Panc1 (cell line): ENCODE results near the gene MIR17HG. TPM values are rescaled to one million over a fixed set of nuclear protein-coding genes. Genes with fewer than 3 reads are reported as not detected.

ENCODE experiments used
- ATAC-seq: fragments of 200-7000 bp; cut with Tn5 transposase; 2 replicates; pipeline ENCODE4 v1.9.1; 2020; ENCODE audit warnings: mild to moderate bottlenecking, moderate library complexity
- BruUV-seq: library from RNA; stranded (reverse); fragments of 400-500 nt; replicated peaks from 2 replicates; lab custom pipeline; 2021; lab: Mats Ljungman, UMichigan
- CTCF ChIA-PET: fragments of 300-600 bp; sonication (Branson Sonifier 250); formaldehyde crosslinking; loops from one replicate; lab custom pipeline; 2022; ENCODE audit warnings: antibody characterized with exemption; lab: Charles Lee
- POLR2A ChIA-PET: fragments of 300-600 bp; sonication (Branson Sonifier 250); formaldehyde crosslinking; loops from one replicate; lab custom pipeline; 2022; ENCODE audit warnings: antibody characterized with exemption; lab: Charles Lee
- DNase-seq: peaks from one replicate; pipeline ENCODE4 v3.0.0-alpha.2; 2010; ENCODE audit warnings: low read depth, low spot score
- H3K27ac ChIP-seq: 2 replicates; pipeline ENCODE4 v1.5.1; 2011; ENCODE audit warnings: mild to moderate bottlenecking, low read length, inconsistent platforms
- H3K27me3 ChIP-seq: fragments of 200-500 bp; sonication (Bioruptor generic); 2 replicates; pipeline ENCODE4 v1.6.0; 2014; ENCODE audit warnings: low read length, inconsistent platforms; ENCODE audit not compliant: control insufficient read depth, insufficient read depth
- H3K36me3 ChIP-seq: fragments of 200-500 bp; sonication (Bioruptor generic); 2 replicates; pipeline ENCODE4 v1.5.1; 2014; ENCODE audit warnings: inconsistent platforms, mild to moderate bottlenecking, low read length, moderate library complexity; ENCODE audit not compliant: control insufficient read depth, insufficient read depth
- H3K4me1 ChIP-seq: 2 replicates; pipeline ENCODE4 v1.5.1; 2011; ENCODE audit warnings: inconsistent platforms, mild to moderate bottlenecking, low read length, moderate library complexity; ENCODE audit not compliant: control insufficient read depth, insufficient read depth
- H3K4me3 ChIP-seq, 2 experiments: 2 replicates each; pipeline ENCODE4 v1.5.1; 2011 to 2012; ENCODE audit warnings: low read depth in 2 of 2, low read length in 2 of 2, mild to moderate bottlenecking in 2 of 2, inconsistent platforms in 1 of 2, moderate library complexity in 1 of 2
- H3K9me3 ChIP-seq: fragments of 200-500 bp; sonication (Bioruptor generic); 2 replicates; pipeline ENCODE4 v1.5.1; 2014; ENCODE audit warnings: low read depth, mild to moderate bottlenecking, inconsistent platforms, low read length, moderate library complexity; ENCODE audit not compliant: control insufficient read depth, insufficient read depth
- POLR2AphosphoS5 ChIP-seq: IDR thresholded peaks from 2 replicates; pipeline ENCODE4 v1.6.1; 2012; ENCODE audit warnings: mild to moderate bottlenecking, low read depth, low read length, moderate library complexity
- SIN3A ChIP-seq: IDR thresholded peaks from 2 replicates; pipeline ENCODE4 v1.6.1; 2012; ENCODE audit warnings: low read depth, mild to moderate bottlenecking, low read length, moderate library complexity, borderline replicate concordance; ENCODE audit not compliant: insufficient read depth
- TCF7L2 ChIP-seq: IDR thresholded peaks from 2 replicates; pipeline ENCODE4 v1.6.1; 2011; ENCODE audit warnings: mild to moderate bottlenecking, low read depth, low read length, inconsistent platforms
- in situ Hi-C: cut with HindIII; loops from 2 replicates; pipeline ENCODE4 v1.10.0; 2016; ENCODE audit warnings: low sequenced_read_pairs, low pct_unique_long_range_greater_than_20kb
- intact Hi-C: fragments of 100-400 bp; cut with micrococcal nuclease; formaldehyde crosslinking; loops from one replicate; pipeline ENCODE4 v1.10.0; 2022; ENCODE audit not compliant: unreplicated experiment
- total RNA-seq: library from RNA; stranded (reverse); gene quantifications from one replicate; pipeline ENCODE4 v1.2.1, GENCODE V29; 2021; ENCODE audit not compliant: unreplicated experiment
- TF ChIP-seq, protein P1 (sequence below), 2 experiments: IDR thresholded peaks; 2 replicates each; pipeline ENCODE4 v1.6.1; 2011 to 2012; ENCODE audit warnings: low read depth in 2 of 2, control low read depth in 1 of 2, low read length in 1 of 2, mild to moderate bottlenecking in 1 of 2, moderate library complexity in 1 of 2; ENCODE audit not compliant: insufficient read depth in 1 of 2
- TF ChIP-seq, protein P2 (sequence below): fragments of 450-650 bp; IDR thresholded peaks from 2 replicates; pipeline ENCODE4 v1.5.1; 2017; ENCODE audit warnings: mild to moderate bottlenecking

The MIR17HG gene
- total RNA-seq, 1 experiment from 2014 or later = 3.1 TPM

DNA sequence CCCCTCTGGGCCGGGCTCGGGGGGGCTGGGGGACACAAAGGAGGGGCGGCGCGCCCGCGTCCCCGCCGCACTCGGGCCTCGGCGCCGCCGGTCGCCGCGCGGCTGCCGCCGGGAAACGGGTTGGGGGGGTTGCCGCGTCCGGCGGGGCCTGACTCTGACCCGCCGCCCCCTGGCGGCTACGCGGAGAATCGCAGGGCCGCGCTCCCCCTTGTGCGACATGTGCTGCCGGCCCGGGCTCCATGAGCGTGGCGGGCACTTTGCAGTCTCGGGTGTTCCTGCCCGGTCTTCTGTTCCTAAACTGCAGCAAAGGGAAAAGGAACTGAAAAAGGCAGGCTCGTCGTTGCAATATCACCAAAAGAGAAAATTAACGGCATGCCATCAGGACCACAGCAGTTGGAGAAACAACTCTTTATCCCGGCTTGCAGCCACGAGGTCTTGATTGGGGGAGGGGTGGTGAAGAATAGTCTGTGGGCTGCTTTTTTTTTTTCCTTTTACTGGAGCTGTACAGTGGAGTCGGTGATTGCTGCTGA is 1.5 kb downstream of the MIR17HG start:
- CTCF ChIA-PET = no interaction called here
- peaks cover 9% of the 10 kb centered on the region for H3K4me1 ChIP-seq
- BruUV-seq = no TSS peak
- peaks cover 40% of the 10 kb centered on the region for H3K36me3 ChIP-seq
- peak overlapping the region; percentile 67 to 74 for H3K4me3 ChIP-seq
- DNase-seq (peak; percentile 69), ATAC-seq (peak; percentile 78)
- peaks cover 7% of the 10 kb centered on the region; the same call in 1 of the 2 replicates for H3K27me3 ChIP-seq
- TF ChIP-seq SIN3A (no peak; the same call in 1 of the 2 replicates), TCF7L2 (no peak), POLR2AphosphoS5 (peak; percentile 42; the same call in 1 of the 2 replicates)
- TF ChIP-seq, protein P1, sequence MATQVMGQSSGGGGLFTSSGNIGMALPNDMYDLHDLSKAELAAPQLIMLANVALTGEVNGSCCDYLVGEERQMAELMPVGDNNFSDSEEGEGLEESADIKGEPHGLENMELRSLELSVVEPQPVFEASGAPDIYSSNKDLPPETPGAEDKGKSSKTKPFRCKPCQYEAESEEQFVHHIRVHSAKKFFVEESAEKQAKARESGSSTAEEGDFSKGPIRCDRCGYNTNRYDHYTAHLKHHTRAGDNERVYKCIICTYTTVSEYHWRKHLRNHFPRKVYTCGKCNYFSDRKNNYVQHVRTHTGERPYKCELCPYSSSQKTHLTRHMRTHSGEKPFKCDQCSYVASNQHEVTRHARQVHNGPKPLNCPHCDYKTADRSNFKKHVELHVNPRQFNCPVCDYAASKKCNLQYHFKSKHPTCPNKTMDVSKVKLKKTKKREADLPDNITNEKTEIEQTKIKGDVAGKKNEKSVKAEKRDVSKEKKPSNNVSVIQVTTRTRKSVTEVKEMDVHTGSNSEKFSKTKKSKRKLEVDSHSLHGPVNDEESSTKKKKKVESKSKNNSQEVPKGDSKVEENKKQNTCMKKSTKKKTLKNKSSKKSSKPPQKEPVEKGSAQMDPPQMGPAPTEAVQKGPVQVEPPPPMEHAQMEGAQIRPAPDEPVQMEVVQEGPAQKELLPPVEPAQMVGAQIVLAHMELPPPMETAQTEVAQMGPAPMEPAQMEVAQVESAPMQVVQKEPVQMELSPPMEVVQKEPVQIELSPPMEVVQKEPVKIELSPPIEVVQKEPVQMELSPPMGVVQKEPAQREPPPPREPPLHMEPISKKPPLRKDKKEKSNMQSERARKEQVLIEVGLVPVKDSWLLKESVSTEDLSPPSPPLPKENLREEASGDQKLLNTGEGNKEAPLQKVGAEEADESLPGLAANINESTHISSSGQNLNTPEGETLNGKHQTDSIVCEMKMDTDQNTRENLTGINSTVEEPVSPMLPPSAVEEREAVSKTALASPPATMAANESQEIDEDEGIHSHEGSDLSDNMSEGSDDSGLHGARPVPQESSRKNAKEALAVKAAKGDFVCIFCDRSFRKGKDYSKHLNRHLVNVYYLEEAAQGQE (IDR thresholded peaks at IDR 0.05; ENCODE audit: insufficient read depth in 1 of 2, low read depth in 2 of 2, low read length in 1 of 2) = 0 out of 4 replicates have a peak, but pooled peaks of 1 of the 2 experiments have one; percentile 13
- TF ChIP-seq, protein P2, sequence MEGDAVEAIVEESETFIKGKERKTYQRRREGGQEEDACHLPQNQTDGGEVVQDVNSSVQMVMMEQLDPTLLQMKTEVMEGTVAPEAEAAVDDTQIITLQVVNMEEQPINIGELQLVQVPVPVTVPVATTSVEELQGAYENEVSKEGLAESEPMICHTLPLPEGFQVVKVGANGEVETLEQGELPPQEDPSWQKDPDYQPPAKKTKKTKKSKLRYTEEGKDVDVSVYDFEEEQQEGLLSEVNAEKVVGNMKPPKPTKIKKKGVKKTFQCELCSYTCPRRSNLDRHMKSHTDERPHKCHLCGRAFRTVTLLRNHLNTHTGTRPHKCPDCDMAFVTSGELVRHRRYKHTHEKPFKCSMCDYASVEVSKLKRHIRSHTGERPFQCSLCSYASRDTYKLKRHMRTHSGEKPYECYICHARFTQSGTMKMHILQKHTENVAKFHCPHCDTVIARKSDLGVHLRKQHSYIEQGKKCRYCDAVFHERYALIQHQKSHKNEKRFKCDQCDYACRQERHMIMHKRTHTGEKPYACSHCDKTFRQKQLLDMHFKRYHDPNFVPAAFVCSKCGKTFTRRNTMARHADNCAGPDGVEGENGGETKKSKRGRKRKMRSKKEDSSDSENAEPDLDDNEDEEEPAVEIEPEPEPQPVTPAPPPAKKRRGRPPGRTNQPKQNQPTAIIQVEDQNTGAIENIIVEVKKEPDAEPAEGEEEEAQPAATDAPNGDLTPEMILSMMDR = peak; percentile 92
- H3K27ac ChIP-seq = peak overlapping the region; percentile 90
- intact Hi-C loops (loop anchor here (5.0 kb wide), 1 partner anchor 217 kb away; no protein-coding TSS in a partner anchor), in situ Hi-C loops (no loop called here)
- H3K9me3 ChIP-seq = no peaks in the 10 kb centered on the region
- POLR2A ChIA-PET = no interaction called here

DNA sequence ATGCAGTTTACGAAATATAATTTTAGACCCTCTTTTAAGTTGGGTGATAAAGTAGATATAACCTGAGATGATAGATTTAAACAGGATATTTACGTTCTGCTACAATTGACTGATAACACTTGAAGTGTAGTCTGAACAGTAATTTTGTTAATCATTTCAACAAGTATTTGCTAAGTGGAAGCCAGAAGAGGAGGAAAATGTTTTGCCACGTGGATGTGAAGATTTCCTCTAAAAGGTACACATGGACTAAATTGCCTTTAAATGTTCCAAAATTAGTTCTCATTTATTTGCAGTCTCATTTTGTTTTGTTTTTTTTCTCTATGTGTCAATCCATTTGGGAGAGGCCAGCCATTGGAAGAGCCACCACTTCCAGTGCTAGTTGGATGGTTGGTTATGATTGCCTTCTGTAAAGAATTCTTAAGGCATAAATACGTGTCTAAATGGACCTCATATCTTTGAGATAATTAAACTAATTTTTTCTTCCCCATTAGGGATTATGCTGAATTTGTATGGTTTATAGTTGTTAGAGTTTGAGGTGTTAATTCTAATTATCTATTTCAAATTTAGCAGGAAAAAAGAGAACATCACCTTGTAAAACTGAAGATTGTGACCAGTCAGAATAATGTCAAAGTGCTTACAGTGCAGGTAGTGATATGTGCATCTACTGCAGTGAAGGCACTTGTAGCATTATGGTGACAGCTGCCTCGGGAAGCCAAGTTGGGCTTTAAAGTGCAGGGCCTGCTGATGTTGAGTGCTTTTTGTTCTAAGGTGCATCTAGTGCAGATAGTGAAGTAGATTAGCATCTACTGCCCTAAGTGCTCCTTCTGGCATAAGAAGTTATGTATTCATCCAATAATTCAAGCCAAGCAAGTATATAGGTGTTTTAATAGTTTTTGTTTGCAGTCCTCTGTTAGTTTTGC is 2.8 kb downstream of the MIR17HG start:
- Histone ChIP-seq H3K4me3 (peak overlapping the region; percentile 67 to 74), H3K36me3 (peaks cover 52% of the 10 kb centered on the region), H3K27me3 (peaks cover 7% of the 10 kb centered on the region; the same call in 1 of the 2 replicates), H3K27ac (peak overlapping the region; percentile 90; the same call in 1 of the 2 replicates), H3K9me3 (no peaks in the 10 kb centered on the region), H3K4me1 (peaks cover 9% of the 10 kb centered on the region)
- DNase-seq (no peak), ATAC-seq (no peak)
- CTCF ChIA-PET = no interaction called here
- POLR2A ChIA-PET = no interaction called here
- in situ Hi-C loops = no loop called here
- BruUV-seq = no TSS peak
- TF ChIP-seq, protein P1 (IDR thresholded peaks at IDR 0.05; ENCODE audit: insufficient read depth in 1 of 2, low read depth in 2 of 2, low read length in 1 of 2) = no peak
- TF ChIP-seq TCF7L2 (no peak), POLR2AphosphoS5 (no peak), SIN3A (no peak)
- TF ChIP-seq, protein P2 = no peak
- intact Hi-C loops = loop anchor here (5.0 kb wide), 1 partner anchor 218 kb away; no protein-coding TSS in a partner anchor
